ENCODE results near the gene FANCM.
"Not testable (repeated sequence)": the region's sequence is repeated elsewhere in the genome, so short reads cannot be mapped to it uniquely, and the experiment has no call there.

FANCM gene

GRCh38 chr14:45135659-45136395 lies at the start of gene FANCM:
Gene FANCM (plus strand): TSS chr14:45135930. CDS start chr14:45136032, 102 bp downstream.
- DNase-seq (ENCODE audit: low spot score) = peak; percentile 96

GRCh38 chr14:45089813-45090212 lies 45.9 kb upstream of the FANCM start:
- DNase-seq (ENCODE audit: low spot score) = peak; percentile 29

- DNase-seq (ENCODE audit: low spot score) = no peak
Measured at GRCh38 chr14:45091710-45092109, 44.0 kb upstream of the FANCM start.

GRCh38 chr14:45094275-45094674 lies 41.5 kb upstream of the FANCM start:
- DNase-seq (ENCODE audit: low spot score) = no peak

GRCh38 chr14:45095143-45095542 lies 40.6 kb upstream of the FANCM start:
- DNase-seq (ENCODE audit: low spot score) = no peak

GRCh38 chr14:45096218-45096617 lies 39.5 kb upstream of the FANCM start:
- no peak for DNase-seq (ENCODE audit: low spot score)

GRCh38 chr14:45103806-45104205 lies 31.9 kb upstream of the FANCM start:
- no peak for DNase-seq (ENCODE audit: low spot score)

GRCh38 chr14:45104561-45104960 lies 31.2 kb upstream of the FANCM start:
- DNase-seq (ENCODE audit: low spot score) = no peak

GRCh38 chr14:45112896-45113781 lies 22.6 kb upstream of the FANCM start:
- DNase-seq (ENCODE audit: low spot score) = no peak

- DNase-seq (ENCODE audit: low spot score) = no peak
Measured at GRCh38 chr14:45114327-45114726, 21.4 kb upstream of the FANCM start.

GRCh38 chr14:45118594-45118993 lies 17.1 kb upstream of the FANCM start:
- no peak for DNase-seq (ENCODE audit: low spot score)

- DNase-seq (ENCODE audit: low spot score) = no peak
Measured at GRCh38 chr14:45120096-45120495, 15.6 kb upstream of the FANCM start.

- DNase-seq (ENCODE audit: low spot score) = no peak
Measured at GRCh38 chr14:45123271-45123670, 12.5 kb upstream of the FANCM start.

- no peak for DNase-seq (ENCODE audit: low spot score)
Measured at GRCh38 chr14:45125754-45126153, 10.0 kb upstream of the FANCM start.

- DNase-seq (ENCODE audit: low spot score) = no peak
Measured at GRCh38 chr14:45128963-45129629, 6.6 kb upstream of the FANCM start.

- DNase-seq (ENCODE audit: low spot score) = no peak
Measured at GRCh38 chr14:45133683-45134050, 2.1 kb upstream of the FANCM start.

GRCh38 chr14:45134051-45134958 lies 1.4 kb upstream of the FANCM start, which contains the start of gene FKBP3:
Gene FKBP3 (minus strand): TSS chr14:45134481. CDS start chr14:45134456, 25 bp downstream.
- peak; percentile 99 for DNase-seq (ENCODE audit: low spot score)

GRCh38 chr14:45135156-45135555 lies 574 bp upstream of the FANCM start:
- DNase-seq (ENCODE audit: low spot score) = no peak

- no peak for DNase-seq (ENCODE audit: low spot score)
Measured at GRCh38 chr14:45136399-45136798, 669 bp downstream of the FANCM start.

- DNase-seq (ENCODE audit: low spot score) = no peak
Measured at GRCh38 chr14:45140661-45141187, 5.0 kb downstream of the FANCM start.

- DNase-seq (ENCODE audit: low spot score) = not testable (repeated sequence)
Measured at GRCh38 chr14:45142083-45142482, 6.4 kb downstream of the FANCM start.

Measured in putamen (tissue), 1 donor.